Measurements from ENCODE around the gene BMP8B. TPM values are rescaled to one million over a fixed set of nuclear protein-coding genes. Genes with fewer than 3 reads are reported as not detected.

BMP8B gene
- total RNA-seq, 1 experiment from 2014 or later: 0.42 TPM

GRCh38 chr1:39833121-39833520 lies 44.5 kb upstream of the BMP8B start:
- Histone ChIP-seq H3K27ac (ENCODE audit: insufficient read length, low read depth, low read length) (no peak overlapping the region), H3K4me2 (ENCODE audit: insufficient read depth, insufficient read length, low read length) (no peak overlapping the region), H2BK5ac (ENCODE audit: insufficient read length, low read length) (no peak overlapping the region), H2BK12ac (ENCODE audit: insufficient read length, low read depth, low read length) (no peak overlapping the region), H3K9me3 (ENCODE audit: control insufficient read depth, low read depth, low read length) (no peaks in the 10 kb centered on the region), H3K4ac (ENCODE audit: low read depth, low read length) (no peak overlapping the region), H2BK20ac (ENCODE audit: low read depth, low read length, poor library complexity, severe bottlenecking) (no peak overlapping the region), H3K14ac (ENCODE audit: insufficient read depth, low read length) (no peak overlapping the region; the same call in 1 of the 2 replicates), H2BK120ac (ENCODE audit: low read depth, low read length, poor library complexity, severe bottlenecking) (no peak overlapping the region), H4K5ac (ENCODE audit: insufficient read length, low read depth, low read length) (no peak overlapping the region), H3K9ac (ENCODE audit: extremely low read depth, insufficient read length, low read length) (no peak overlapping the region), H4K91ac (ENCODE audit: insufficient read length, low read depth, low read length) (no peak overlapping the region), H3K27me3 (ENCODE audit: insufficient read depth, low read length) (no peaks in the 10 kb centered on the region), H3T11ph (ENCODE audit: low read length) (no peak overlapping the region), H3K56ac (ENCODE audit: insufficient read length, low read depth, low read length) (no peak overlapping the region), H4K20me1 (ENCODE audit: control insufficient read depth, insufficient read depth, insufficient read length) (no peaks in the 10 kb centered on the region), H3K23me2 (ENCODE audit: insufficient read length, low read depth, low read length, poor library complexity, severe bottlenecking) (no peaks in the 10 kb centered on the region), H3K79me1 (ENCODE audit: insufficient read depth, low read depth, low read length, poor library complexity, severe bottlenecking) (no peaks in the 10 kb centered on the region), H2AK5ac (ENCODE audit: insufficient read length, low read length) (no peak overlapping the region), H3K18ac (ENCODE audit: insufficient read length, low read depth, low read length) (no peak overlapping the region), H4K8ac (replicated peaks; ENCODE audit: insufficient read length, low read depth, low read length) (no peak overlapping the region), H3K23ac (ENCODE audit: insufficient read length, low read depth, low read length) (no peak overlapping the region), H2AFZ (ENCODE audit: low read length) (no peak overlapping the region), H2BK15ac (ENCODE audit: low read depth, low read length) (no peak overlapping the region), H3K4me1 (ENCODE audit: insufficient read depth, low read length) (no peaks in the 10 kb centered on the region), H3K79me2 (ENCODE audit: insufficient read depth, low read length) (no peaks in the 10 kb centered on the region)
- Mint-ChIP-seq H3K4me1 (peaks cover 6 to 8% of the 10 kb centered on the region in 2 experiments; a peak in 3 of 4 replicates), H3K36me3 (ENCODE audit: insufficient read depth in 1 of 3, low read depth in 3 of 3) (peaks cover 0 to 6% (median 0%) of the 10 kb centered on the region in 3 experiments; a peak in 1 of 7 replicates), H3K9me3 (no peaks in the 10 kb centered on the region), H3K27me3 (ENCODE audit: low read depth) (peaks cover 9% of the 10 kb centered on the region), H3K4me3 (no peak overlapping the region), H3K27ac (no peak overlapping the region)
- DNase-seq: no peak
- no peak for TF ChIP-seq CTCF (conservative IDR thresholded peaks at IDR 0.05)
- WGBS (ENCODE audit: extremely low coverage, insufficient read length, low lambda C conversion rate): no CpG with 5 or more reads among the region's 2 CpGs

Data from H9 (cell line).